LNCaP clone FGC (cell line): Measurements from ENCODE around the gene GNL2.
"Not testable (repeated sequence)": the region's sequence is repeated elsewhere in the genome, so short reads cannot be mapped to it uniquely, and the experiment has no call there.

ENCODE experiments used
- DNase-seq: peaks from one replicate; pipeline ENCODE4 v3.0.0-alpha.2; 2011; ENCODE audit warnings: low read depth
- H3K4me3 ChIP-seq: 2 replicates; pipeline ENCODE4 v1.5.1; 2011; ENCODE audit warnings: mild to moderate bottlenecking, low read depth, low read length, control low read depth
- TF ChIP-seq, protein P1 (sequence below): IDR thresholded peaks from 2 replicates; pipeline ENCODE4 v1.5.1; 2012; ENCODE audit warnings: mild to moderate bottlenecking; ENCODE audit not compliant: control insufficient read depth, insufficient read depth; ENCODE audit errors: extremely low read depth

Gene GNL2

DNA sequence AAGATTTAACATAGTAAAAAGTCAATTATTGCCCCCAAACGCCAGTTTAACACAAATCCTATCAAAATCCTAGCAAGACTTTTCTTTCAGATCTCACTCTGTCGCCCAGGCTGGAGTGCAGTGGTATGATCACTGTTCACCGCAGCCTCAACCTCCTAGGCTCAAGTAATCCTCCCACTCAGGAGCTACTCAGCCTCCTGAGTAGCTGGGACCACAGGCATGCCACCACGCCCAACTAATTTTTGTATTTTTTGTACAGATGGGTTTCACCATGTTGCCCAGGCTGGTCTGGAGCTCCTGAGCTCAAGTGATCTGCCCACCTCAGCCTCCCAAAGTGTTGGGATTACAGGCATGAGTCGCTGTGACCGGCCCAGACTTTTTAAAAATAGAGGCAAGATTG lies 46.4 kb downstream of the GNL2 start:
- DNase-seq = no peak
- H3K4me3 ChIP-seq = no peak overlapping the region
- TF ChIP-seq, protein P1, sequence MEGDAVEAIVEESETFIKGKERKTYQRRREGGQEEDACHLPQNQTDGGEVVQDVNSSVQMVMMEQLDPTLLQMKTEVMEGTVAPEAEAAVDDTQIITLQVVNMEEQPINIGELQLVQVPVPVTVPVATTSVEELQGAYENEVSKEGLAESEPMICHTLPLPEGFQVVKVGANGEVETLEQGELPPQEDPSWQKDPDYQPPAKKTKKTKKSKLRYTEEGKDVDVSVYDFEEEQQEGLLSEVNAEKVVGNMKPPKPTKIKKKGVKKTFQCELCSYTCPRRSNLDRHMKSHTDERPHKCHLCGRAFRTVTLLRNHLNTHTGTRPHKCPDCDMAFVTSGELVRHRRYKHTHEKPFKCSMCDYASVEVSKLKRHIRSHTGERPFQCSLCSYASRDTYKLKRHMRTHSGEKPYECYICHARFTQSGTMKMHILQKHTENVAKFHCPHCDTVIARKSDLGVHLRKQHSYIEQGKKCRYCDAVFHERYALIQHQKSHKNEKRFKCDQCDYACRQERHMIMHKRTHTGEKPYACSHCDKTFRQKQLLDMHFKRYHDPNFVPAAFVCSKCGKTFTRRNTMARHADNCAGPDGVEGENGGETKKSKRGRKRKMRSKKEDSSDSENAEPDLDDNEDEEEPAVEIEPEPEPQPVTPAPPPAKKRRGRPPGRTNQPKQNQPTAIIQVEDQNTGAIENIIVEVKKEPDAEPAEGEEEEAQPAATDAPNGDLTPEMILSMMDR = no peak

DNA sequence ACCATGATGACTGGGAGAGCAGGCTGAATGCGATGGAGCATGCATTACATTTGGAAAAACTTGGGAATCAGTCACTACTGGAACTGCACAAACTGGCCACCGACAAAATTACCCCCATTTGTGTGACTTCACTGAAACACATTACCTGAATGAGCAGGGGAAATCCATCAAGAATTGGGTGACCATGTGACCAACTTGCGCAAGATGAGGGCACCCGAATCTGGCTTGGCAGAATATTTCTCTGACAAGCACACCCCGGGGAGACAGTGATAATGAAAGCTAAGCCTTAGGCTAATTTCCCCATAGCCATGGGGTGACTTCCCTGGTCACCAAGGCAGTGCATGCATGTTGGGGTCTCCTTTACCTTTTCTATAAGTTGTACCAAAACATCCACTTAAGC lies 50.7 kb downstream of the GNL2 start:
- no peak for DNase-seq
- TF ChIP-seq, protein P1 = no peak
- no peak overlapping the region for H3K4me3 ChIP-seq

- DNase-seq = no peak
- TF ChIP-seq, protein P1 = no peak
- no peak overlapping the region for H3K4me3 ChIP-seq
Measured at GRCh38 chr1:37544530-37544929, 51.2 kb downstream of the GNL2 start.

DNA sequence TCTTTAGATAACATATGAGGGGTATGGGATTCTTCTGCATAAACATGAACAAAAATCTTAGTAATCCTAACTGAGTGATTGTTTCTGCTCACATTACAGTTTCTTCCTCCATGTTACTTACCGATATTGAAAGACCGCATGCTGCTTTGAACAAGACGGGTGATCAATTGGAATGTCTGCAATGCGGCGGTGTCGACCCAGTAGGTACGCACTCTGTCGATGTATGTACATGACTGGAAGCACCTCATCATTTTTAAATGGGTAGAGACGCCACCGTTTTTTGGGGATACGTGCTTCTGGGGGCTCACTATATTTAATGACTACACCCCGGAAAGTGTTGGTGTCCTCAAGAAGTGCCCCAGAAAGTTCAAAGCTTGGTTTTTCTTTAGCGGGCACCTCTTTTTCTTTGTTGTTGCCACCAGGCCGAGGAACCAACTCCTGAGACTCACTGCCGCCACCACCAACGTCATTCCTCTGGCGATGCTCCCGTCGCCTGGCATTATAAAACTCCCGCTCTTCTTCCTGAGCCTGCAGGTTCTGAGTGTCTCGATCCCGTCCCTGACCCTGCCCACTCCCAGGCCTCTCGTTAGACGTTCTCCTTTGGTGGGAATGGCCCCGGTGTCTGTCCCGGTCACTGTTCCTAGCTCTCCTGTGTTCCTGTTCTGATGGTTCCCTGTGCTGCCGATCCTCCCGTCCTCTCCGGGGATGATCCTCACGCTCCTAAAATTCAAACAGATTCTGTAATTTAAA lies 55.5 kb downstream of the GNL2 start:
- DNase-seq = no peak
- TF ChIP-seq, protein P1 = no peak
- no peak overlapping the region for H3K4me3 ChIP-seq

DNA sequence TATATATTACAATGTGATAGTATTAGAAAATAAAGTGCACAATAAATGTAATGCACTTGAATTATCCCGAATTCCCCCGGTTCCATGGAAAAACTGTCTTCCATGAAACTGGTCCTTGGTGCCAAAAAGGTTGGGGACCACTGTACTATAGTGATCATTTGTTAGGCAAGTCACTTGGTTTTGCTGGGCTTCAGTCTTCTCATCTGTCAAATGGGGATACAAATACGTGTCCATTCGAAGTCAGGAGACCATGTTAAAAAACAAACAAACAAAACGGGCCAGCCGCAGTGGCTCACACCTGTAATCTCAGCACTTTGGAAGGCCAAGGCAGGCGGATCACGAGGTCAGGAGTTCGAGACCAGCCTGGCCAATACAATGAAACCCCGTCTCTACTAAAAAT lies 56.6 kb downstream of the GNL2 start:
- not testable (repeated sequence) for DNase-seq, H3K4me3 ChIP-seq

GRCh38 chr1:37537378-37537777 lies 58.4 kb downstream of the GNL2 start:
- DNase-seq = peak; percentile 59
- H3K4me3 ChIP-seq = no peak overlapping the region
- TF ChIP-seq, protein P1 = no peak

- TF ChIP-seq, protein P1 = no peak
- H3K4me3 ChIP-seq = no peak overlapping the region
- DNase-seq = no peak
Measured at GRCh38 chr1:37533317-37534093, 62.2 kb downstream of the GNL2 start.

- H3K4me3 ChIP-seq, DNase-seq: not testable (repeated sequence)
Measured at GRCh38 chr1:37532418-37533156, 63.1 kb downstream of the GNL2 start.

- not testable (repeated sequence) for H3K4me3 ChIP-seq, DNase-seq
Measured at GRCh38 chr1:37529888-37530287, 65.8 kb downstream of the GNL2 start.
